SKM-1 (cell line): Measurements from ENCODE around the gene CELF2.
"Not testable (repeated sequence)": the region's sequence is repeated elsewhere in the genome, so short reads cannot be mapped to it uniquely, and the experiment has no call there.

ENCODE experiments used
- DNase-seq: peaks from one replicate; lab custom pipeline; 2025; ENCODE audit not compliant: unreplicated experiment; lab: John Stamatoyannopoulos, UW

CELF2 gene

GRCh38 chr10:11017570-11018431, at the start of gene CELF2:
Gene CELF2 (plus strand): TSS chr10:11017872. CDS start chr10:11018090, 218 bp downstream.
- DNase-seq, result no peak

- no peak for DNase-seq
These were observed 49.4 kb upstream of the CELF2 start for GRCh38 chr10:10968257-10968588.

GRCh38 chr10:10973310-10973709, 44.4 kb upstream of the CELF2 start:
- DNase-seq, result no peak

- no peak for DNase-seq
These were observed 42.0 kb upstream of the CELF2 start for GRCh38 chr10:10975647-10976046.

- DNase-seq, result no peak
These were observed 41.0 kb upstream of the CELF2 start for GRCh38 chr10:10976652-10977051.

- no peak for DNase-seq
These were observed 40.3 kb upstream of the CELF2 start for GRCh38 chr10:10977226-10977956.

- no peak for DNase-seq
These were observed 39.7 kb upstream of the CELF2 start for GRCh38 chr10:10977978-10978377.

GRCh38 chr10:10985361-10985760, 32.3 kb upstream of the CELF2 start:
- DNase-seq, result no peak

- DNase-seq, result no peak
These were observed 31.1 kb upstream of the CELF2 start for GRCh38 chr10:10986606-10987005.

GRCh38 chr10:10987111-10987510, 30.6 kb upstream of the CELF2 start:
- no peak for DNase-seq

- DNase-seq, result no peak
These were observed 28.0 kb upstream of the CELF2 start for GRCh38 chr10:10989669-10990068.

- DNase-seq, result no peak
These were observed 26.5 kb upstream of the CELF2 start for GRCh38 chr10:10991144-10991543.

- DNase-seq, result no peak
These were observed 25.6 kb upstream of the CELF2 start for GRCh38 chr10:10992072-10992471.

GRCh38 chr10:10992961-10993714, 24.5 kb upstream of the CELF2 start:
- DNase-seq, result no peak

GRCh38 chr10:10993785-10994184, 23.9 kb upstream of the CELF2 start:
- DNase-seq, result no peak

GRCh38 chr10:10994360-10994759, 23.3 kb upstream of the CELF2 start:
- no peak for DNase-seq

GRCh38 chr10:10995120-10995519, 22.6 kb upstream of the CELF2 start:
- DNase-seq, result no peak

- DNase-seq, result no peak
These were observed 20.6 kb upstream of the CELF2 start for GRCh38 chr10:10996966-10997620.

- not testable (repeated sequence) for DNase-seq
These were observed 18.2 kb upstream of the CELF2 start for GRCh38 chr10:10999501-10999900.

- DNase-seq, result no peak
These were observed 15.2 kb upstream of the CELF2 start for GRCh38 chr10:11002485-11002884.

- no peak for DNase-seq
These were observed 14.8 kb upstream of the CELF2 start for GRCh38 chr10:11002916-11003315.
